Urothelium cell line (cell line): Measurements from ENCODE around the gene AKAP12.
"Not testable (repeated sequence)": the region's sequence is repeated elsewhere in the genome, so short reads cannot be mapped to it uniquely, and the experiment has no call there.

Experiments used
- DNase-seq: peaks from one replicate; pipeline ENCODE4 v3.0.0; 2011; ENCODE audit warnings: low spot score, mixed read lengths
- FAIRE-seq: peaks from 2 replicates; lab custom pipeline; 2011; peaks lifted over from hg19 to GRCh38; lab: Jason Lieb, UNC

AKAP12 gene

GRCh38 chr6:151309619-151310018 is 69.9 kb downstream of the AKAP12 start:
- DNase-seq = no peak
- no peak for FAIRE-seq

- FAIRE-seq (no peak), DNase-seq (no peak)
Measured at GRCh38 chr6:151310279-151310678, 70.5 kb downstream of the AKAP12 start.

- DNase-seq (no peak), FAIRE-seq (no peak)
Measured at GRCh38 chr6:151310852-151311767, 71.3 kb downstream of the AKAP12 start.

GRCh38 chr6:151313066-151313491 is 73.3 kb downstream of the AKAP12 start:
- DNase-seq = no peak
- FAIRE-seq = no peak

GRCh38 chr6:151315661-151316060 is 75.9 kb downstream of the AKAP12 start:
- not testable (repeated sequence) for DNase-seq, FAIRE-seq

GRCh38 chr6:151317103-151317994 is 77.6 kb downstream of the AKAP12 start:
- no peak for DNase-seq
- FAIRE-seq = peak; percentile 30

- FAIRE-seq = no peak
- DNase-seq = no peak
Measured at GRCh38 chr6:151317995-151318365, 78.2 kb downstream of the AKAP12 start.

- DNase-seq = no peak
- FAIRE-seq = no peak
Measured at GRCh38 chr6:151320140-151320539, 80.4 kb downstream of the AKAP12 start.

GRCh38 chr6:151321438-151321837 is 81.7 kb downstream of the AKAP12 start:
- DNase-seq (no peak), FAIRE-seq (no peak)

- DNase-seq (no peak), FAIRE-seq (no peak)
Measured at GRCh38 chr6:151322570-151322969, 82.8 kb downstream of the AKAP12 start.

GRCh38 chr6:151323791-151324487 is 84.2 kb downstream of the AKAP12 start:
- DNase-seq (peak; percentile 79), FAIRE-seq (no peak)

GRCh38 chr6:151324488-151324825 is 84.7 kb downstream of the AKAP12 start:
- no peak for DNase-seq
- FAIRE-seq = no peak

- DNase-seq = peak; percentile 80
- FAIRE-seq = no peak
Measured at GRCh38 chr6:151325075-151326050, 85.6 kb downstream of the AKAP12 start.

- no peak for DNase-seq
- FAIRE-seq = no peak
Measured at GRCh38 chr6:151326116-151326825, 86.5 kb downstream of the AKAP12 start.

- FAIRE-seq = no peak
- DNase-seq = no peak
Measured at GRCh38 chr6:151327101-151327500, 87.3 kb downstream of the AKAP12 start.

GRCh38 chr6:151330130-151330696 is 90.4 kb downstream of the AKAP12 start:
- no peak for FAIRE-seq

GRCh38 chr6:151335930-151336329 is 96.2 kb downstream of the AKAP12 start:
- no peak for FAIRE-seq
- DNase-seq = no peak

More at GRCh38 chr6:151330130-151330696, 90.4 kb downstream of the AKAP12 start:
- no peak for DNase-seq

- DNase-seq = no peak
- no peak for FAIRE-seq
Measured at GRCh38 chr6:151338651-151339200, 99.0 kb downstream of the AKAP12 start.

GRCh38 chr6:151339369-151339768 is 99.6 kb downstream of the AKAP12 start:
- DNase-seq (no peak), FAIRE-seq (no peak)
